BLaER1 (cell line): ENCODE data around the gene OPCML.

ENCODE experiments used
- H3K27ac ChIP-seq: shearing (Covaris generic); formaldehyde crosslinking; 2 replicates; pipeline ENCODE4 v1.8.1; 2022
- H3K27me3 ChIP-seq: shearing (Covaris generic); formaldehyde crosslinking; 2 replicates; pipeline ENCODE4 v1.8.1; 2022
- H3K36me3 ChIP-seq: shearing (Covaris generic); formaldehyde crosslinking; 2 replicates; pipeline ENCODE4 v1.8.1; 2022
- H3K4me1 ChIP-seq: shearing (Covaris generic); formaldehyde crosslinking; 2 replicates; pipeline ENCODE4 v1.8.1; 2022
- H3K4me2 ChIP-seq: shearing (Covaris generic); formaldehyde crosslinking; 2 replicates; pipeline ENCODE4 v1.8.1; 2022
- H3K4me3 ChIP-seq: shearing (Covaris generic); formaldehyde crosslinking; 2 replicates; pipeline ENCODE4 v1.8.1; 2022
- H3K9ac ChIP-seq: shearing (Covaris generic); formaldehyde crosslinking; 2 replicates; pipeline ENCODE4 v1.8.1; 2022
- H3K9me3 ChIP-seq: shearing (Covaris generic); formaldehyde crosslinking; 2 replicates; pipeline ENCODE4 v1.8.1; 2022
- H4K20me1 ChIP-seq: shearing (Covaris generic); formaldehyde crosslinking; 2 replicates; pipeline ENCODE4 v1.8.1; 2022
- Cebpa-rat ChIP-seq: shearing (Covaris generic); IDR thresholded peaks from 2 replicates; pipeline ENCODE4 v1.8.1; 2022

OPCML gene

GRCh38 chr11:133235381-133235780 is 296.9 kb downstream of the OPCML start:
- no peaks in the 10 kb centered on the region for H3K36me3 ChIP-seq
- no peaks in the 10 kb centered on the region for H3K27me3 ChIP-seq
- H3K4me3 ChIP-seq, result no peak overlapping the region
- no peak for TF ChIP-seq Cebpa-rat
- H3K4me1 ChIP-seq, result no peaks in the 10 kb centered on the region
- H3K9me3 ChIP-seq, result no peaks in the 10 kb centered on the region
- H4K20me1 ChIP-seq, result no peaks in the 10 kb centered on the region
- H3K9ac ChIP-seq, result no peak overlapping the region
- no peak overlapping the region for H3K4me2 ChIP-seq
- no peak overlapping the region for H3K27ac ChIP-seq

GRCh38 chr11:133234883-133235282 is 297.4 kb downstream of the OPCML start:
- Histone ChIP-seq H3K9me3 (no peaks in the 10 kb centered on the region), H3K9ac (no peak overlapping the region), H3K27ac (no peak overlapping the region), H3K4me3 (no peak overlapping the region), H3K27me3 (no peaks in the 10 kb centered on the region), H3K4me1 (no peaks in the 10 kb centered on the region), H3K4me2 (no peak overlapping the region), H3K36me3 (no peaks in the 10 kb centered on the region), H4K20me1 (no peaks in the 10 kb centered on the region)
- no peak for TF ChIP-seq Cebpa-rat

GRCh38 chr11:133232665-133233064 is 299.6 kb downstream of the OPCML start:
- Histone ChIP-seq H3K9ac (no peak overlapping the region), H3K9me3 (no peaks in the 10 kb centered on the region), H3K4me3 (no peak overlapping the region), H4K20me1 (no peaks in the 10 kb centered on the region), H3K27me3 (no peaks in the 10 kb centered on the region), H3K4me2 (no peak overlapping the region), H3K27ac (no peak overlapping the region), H3K4me1 (no peaks in the 10 kb centered on the region), H3K36me3 (no peaks in the 10 kb centered on the region)
- TF ChIP-seq Cebpa-rat, result no peak

GRCh38 chr11:133230431-133230830 is 301.9 kb downstream of the OPCML start:
- H3K27me3 ChIP-seq, result no peaks in the 10 kb centered on the region
- no peak overlapping the region for H3K9ac ChIP-seq
- TF ChIP-seq Cebpa-rat, result no peak
- H3K4me1 ChIP-seq, result no peaks in the 10 kb centered on the region
- H3K4me2 ChIP-seq, result no peak overlapping the region
- H3K36me3 ChIP-seq, result no peaks in the 10 kb centered on the region
- H3K27ac ChIP-seq, result no peak overlapping the region
- H3K9me3 ChIP-seq, result no peaks in the 10 kb centered on the region
- no peaks in the 10 kb centered on the region for H4K20me1 ChIP-seq
- H3K4me3 ChIP-seq, result no peak overlapping the region

- H3K27ac ChIP-seq, result no peak overlapping the region
- no peak overlapping the region for H3K9ac ChIP-seq
- H3K27me3 ChIP-seq, result no peaks in the 10 kb centered on the region
- H3K4me1 ChIP-seq, result no peaks in the 10 kb centered on the region
- no peak for TF ChIP-seq Cebpa-rat
- no peak overlapping the region for H3K4me3 ChIP-seq
- H3K4me2 ChIP-seq, result no peak overlapping the region
- no peaks in the 10 kb centered on the region for H3K36me3 ChIP-seq
- H4K20me1 ChIP-seq, result no peaks in the 10 kb centered on the region
- H3K9me3 ChIP-seq, result no peaks in the 10 kb centered on the region
These were observed 303.6 kb downstream of the OPCML start for GRCh38 chr11:133228471-133229329.

- Histone ChIP-seq H3K4me2 (no peak overlapping the region), H3K4me3 (no peak overlapping the region), H3K9ac (no peak overlapping the region), H3K36me3 (no peaks in the 10 kb centered on the region), H3K4me1 (no peaks in the 10 kb centered on the region), H3K9me3 (no peaks in the 10 kb centered on the region), H4K20me1 (no peaks in the 10 kb centered on the region), H3K27me3 (no peaks in the 10 kb centered on the region), H3K27ac (no peak overlapping the region)
- no peak for TF ChIP-seq Cebpa-rat
These were observed 304.6 kb downstream of the OPCML start for GRCh38 chr11:133227632-133228111.

- H4K20me1 ChIP-seq, result no peaks in the 10 kb centered on the region
- H3K4me1 ChIP-seq, result no peaks in the 10 kb centered on the region
- no peak overlapping the region for H3K27ac ChIP-seq
- H3K9ac ChIP-seq, result no peak overlapping the region
- no peak overlapping the region for H3K4me3 ChIP-seq
- H3K36me3 ChIP-seq, result no peaks in the 10 kb centered on the region
- H3K9me3 ChIP-seq, result no peaks in the 10 kb centered on the region
- no peaks in the 10 kb centered on the region for H3K27me3 ChIP-seq
- TF ChIP-seq Cebpa-rat, result no peak
- no peak overlapping the region for H3K4me2 ChIP-seq
These were observed 308.0 kb downstream of the OPCML start for GRCh38 chr11:133224271-133224670.

GRCh38 chr11:133222425-133223330 is 309.6 kb downstream of the OPCML start:
- TF ChIP-seq Cebpa-rat, result no peak
- Histone ChIP-seq H3K36me3 (no peaks in the 10 kb centered on the region), H3K4me1 (no peaks in the 10 kb centered on the region), H3K9ac (no peak overlapping the region), H3K27me3 (no peaks in the 10 kb centered on the region), H4K20me1 (no peaks in the 10 kb centered on the region), H3K4me3 (no peak overlapping the region), H3K9me3 (no peaks in the 10 kb centered on the region), H3K4me2 (no peak overlapping the region), H3K27ac (no peak overlapping the region)

- no peaks in the 10 kb centered on the region for H4K20me1 ChIP-seq
- H3K4me2 ChIP-seq, result no peak overlapping the region
- H3K27ac ChIP-seq, result no peak overlapping the region
- no peaks in the 10 kb centered on the region for H3K36me3 ChIP-seq
- no peaks in the 10 kb centered on the region for H3K27me3 ChIP-seq
- no peak for TF ChIP-seq Cebpa-rat
- H3K4me3 ChIP-seq, result no peak overlapping the region
- no peak overlapping the region for H3K9ac ChIP-seq
- no peaks in the 10 kb centered on the region for H3K4me1 ChIP-seq
- H3K9me3 ChIP-seq, result no peaks in the 10 kb centered on the region
These were observed 312.8 kb downstream of the OPCML start for GRCh38 chr11:133219543-133219942.

- Histone ChIP-seq H3K27ac (no peak overlapping the region), H3K36me3 (no peaks in the 10 kb centered on the region), H3K4me2 (no peak overlapping the region), H3K27me3 (no peaks in the 10 kb centered on the region), H3K4me3 (no peak overlapping the region), H3K9ac (no peak overlapping the region), H4K20me1 (no peaks in the 10 kb centered on the region), H3K4me1 (no peaks in the 10 kb centered on the region), H3K9me3 (no peaks in the 10 kb centered on the region)
- TF ChIP-seq Cebpa-rat, result no peak
These were observed 315.5 kb downstream of the OPCML start for GRCh38 chr11:133216813-133217212.
